Measurements from ENCODE around the gene KHSRP. TPM values are rescaled to one million over a fixed set of nuclear protein-coding genes. Genes with fewer than 3 reads are reported as not detected.
A peak's percentile ranks its signal among the peaks of the same experiment; 100 is the strongest.

The KHSRP gene
- total RNA-seq, 1 experiment from 2014 or later = 373 TPM

DNA sequence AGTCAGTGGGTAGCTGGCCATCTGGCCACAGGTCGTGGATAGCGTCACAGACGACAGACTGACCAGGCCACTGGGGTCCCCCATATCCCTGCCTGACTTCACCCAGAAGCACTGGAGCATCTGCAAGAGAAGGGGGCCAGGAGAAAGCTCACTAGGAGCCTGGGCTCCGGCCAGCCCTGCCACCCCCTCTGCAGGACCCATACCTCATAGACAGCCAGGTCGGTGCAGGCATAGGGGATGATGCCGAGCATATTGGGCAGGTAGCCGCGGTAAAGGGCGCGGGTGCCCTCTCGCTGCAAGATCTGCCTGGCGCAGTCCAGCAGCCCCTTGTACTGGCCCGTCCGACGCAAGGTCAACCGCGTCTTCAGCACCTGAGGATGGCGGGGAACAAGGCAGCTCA lies 2.5 kb upstream of the KHSRP start:
- H3K79me2 ChIP-seq (ENCODE audit: low read length) = peaks cover 21% of the 10 kb centered on the region
- H3K27ac ChIP-seq (ENCODE audit: low read length) = no peak overlapping the region
- CTCF ChIA-PET = no interaction called here
- H4K20me1 ChIP-seq (ENCODE audit: low read length) = peaks cover 19% of the 10 kb centered on the region
- H3K27me3 ChIP-seq (ENCODE audit: low read length) = no peaks in the 10 kb centered on the region
- H3F3A ChIP-seq (ENCODE audit: low read length, unreplicated experiment) = no peaks in the 10 kb centered on the region
- BruUV-seq (replicated peaks) = no TSS peak
- POLR2A ChIA-PET (ENCODE audit: unreplicated experiment) = no interaction called here
- intact Hi-C loops (cut with micrococcal nuclease) = loop anchor here (5.0 kb wide), 1 partner anchor 300 kb away; no protein-coding TSS in a partner anchor
- H3K9ac ChIP-seq (ENCODE audit: low read length) = no peak overlapping the region
- H3K9me3 ChIP-seq (ENCODE audit: low read length) = no peaks in the 10 kb centered on the region
- TF ChIP-seq EZH2 (IDR thresholded peaks at IDR 0.05; ENCODE audit: low read length, unreplicated experiment) = no peak
- no peak for TF ChIP-seq CTCF (conservative IDR thresholded peaks at IDR 0.05; ENCODE audit: low read depth, low read length)
- no peak for TF ChIP-seq EZH2phosphoT487 (IDR thresholded peaks at IDR 0.05; ENCODE audit: borderline replicate concordance, low read length)
- no peak overlapping the region for H3K4me3 ChIP-seq (ENCODE audit: low read length)
- ATAC-seq = no peak
- DNase-seq = no peak
- H2AFZ ChIP-seq (ENCODE audit: low read length) = no peak overlapping the region
- H3K36me3 ChIP-seq (ENCODE audit: low read depth, low read length) = peaks cover 5% of the 10 kb centered on the region; the same call in 1 of the 2 replicates
- no peaks in the 10 kb centered on the region for H3K9me2 ChIP-seq (replicated peaks; ENCODE audit: low read length)
- H3K4me2 ChIP-seq (ENCODE audit: low read length) = no peak overlapping the region
- peaks cover 17% of the 10 kb centered on the region; the same call in 1 of the 2 replicates for H3K4me1 ChIP-seq (ENCODE audit: insufficient read depth, low read length)

- Histone ChIP-seq H3K9me3 (ENCODE audit: low read length) (no peaks in the 10 kb centered on the region), H2AFZ (ENCODE audit: low read length) (peak overlapping the region; percentile 78), H4K20me1 (ENCODE audit: low read length) (peaks cover 31% of the 10 kb centered on the region), H3K27ac (ENCODE audit: low read length) (no peak overlapping the region), H3F3A (ENCODE audit: low read length, unreplicated experiment) (no peaks in the 10 kb centered on the region), H3K27me3 (ENCODE audit: low read length) (no peaks in the 10 kb centered on the region), H3K9me2 (replicated peaks; ENCODE audit: low read length) (no peaks in the 10 kb centered on the region), H3K4me1 (ENCODE audit: insufficient read depth, low read length) (peaks cover 17% of the 10 kb centered on the region; the same call in 1 of the 2 replicates), H3K4me2 (ENCODE audit: low read length) (peak overlapping the region; percentile 4; the same call in 1 of the 2 replicates), H3K4me3 (ENCODE audit: low read length) (no peak overlapping the region), H3K9ac (ENCODE audit: low read length) (peak overlapping the region; percentile 12; the same call in 1 of the 2 replicates), H3K79me2 (ENCODE audit: low read length) (peaks cover 32% of the 10 kb centered on the region), H3K36me3 (ENCODE audit: low read depth, low read length) (peaks cover 16% of the 10 kb centered on the region; the same call in 1 of the 2 replicates)
- intact Hi-C loops (cut with micrococcal nuclease) = loop anchor here (1.0 to 5.0 kb wide), 3 partner anchors 34 to 299 kb away; partner anchors contain the start of gene ALKBH7
- ATAC-seq (no peak), DNase-seq (peak; percentile 19)
- TF ChIP-seq EZH2 (IDR thresholded peaks at IDR 0.05; ENCODE audit: low read length, unreplicated experiment) = no peak
- peak; percentile 41; the same call in 1 of the 2 replicates for TF ChIP-seq CTCF (conservative IDR thresholded peaks at IDR 0.05; ENCODE audit: low read depth, low read length)
- TF ChIP-seq EZH2phosphoT487 (IDR thresholded peaks at IDR 0.05; ENCODE audit: borderline replicate concordance, low read length) = no peak
- POLR2A ChIA-PET (ENCODE audit: unreplicated experiment) = interaction anchor here (1.2 kb wide), 1 partner anchor 33 kb away, joined by 3 read pairs; the partner anchor contains the start of gene GTF2F1
- CTCF ChIA-PET = no interaction called here
- BruUV-seq (replicated peaks) = TSS peak; percentile 98
These were observed 1.4 kb upstream of the KHSRP start for GRCh38 chr19:6425732-6426620.
